GM21529 (cell line): ENCODE measurements around the gene PDE8A.
"Not testable (repeated sequence)": the region's sequence is repeated elsewhere in the genome, so short reads cannot be mapped to it uniquely, and the experiment has no call there.

Experiments used
- ATAC-seq: cut with Tn5 transposase; IDR thresholded peaks from one replicate; pipeline ENCODE4 v1.9.1; 2021; ENCODE audit not compliant: unreplicated experiment

The PDE8A gene

GRCh38 chr15:84987949-84988624, 6.4 kb downstream of the PDE8A start:
- peak; percentile 61 for ATAC-seq

- no peak for ATAC-seq
These were observed 7.4 kb downstream of the PDE8A start for GRCh38 chr15:84988909-84989644.

DNA sequence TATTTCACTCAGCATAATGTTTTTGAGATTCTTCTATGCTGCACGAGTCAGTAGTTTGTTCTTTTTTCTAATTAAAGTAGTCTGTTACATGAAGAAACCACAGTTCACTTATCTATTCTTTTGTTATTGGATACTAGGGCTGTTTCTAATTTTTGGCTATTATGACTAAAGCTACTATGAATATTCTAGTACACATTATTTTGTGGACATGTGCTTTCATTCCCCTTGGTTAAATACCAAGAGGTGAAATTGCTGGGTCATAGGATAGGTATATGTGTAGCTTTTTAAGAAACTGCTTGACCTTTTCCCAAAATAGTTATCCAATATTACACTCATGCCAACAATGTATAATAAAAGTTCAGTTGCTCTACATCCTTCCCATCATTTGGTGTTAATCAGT, 8.9 kb downstream of the PDE8A start:
- no peak for ATAC-seq

DNA sequence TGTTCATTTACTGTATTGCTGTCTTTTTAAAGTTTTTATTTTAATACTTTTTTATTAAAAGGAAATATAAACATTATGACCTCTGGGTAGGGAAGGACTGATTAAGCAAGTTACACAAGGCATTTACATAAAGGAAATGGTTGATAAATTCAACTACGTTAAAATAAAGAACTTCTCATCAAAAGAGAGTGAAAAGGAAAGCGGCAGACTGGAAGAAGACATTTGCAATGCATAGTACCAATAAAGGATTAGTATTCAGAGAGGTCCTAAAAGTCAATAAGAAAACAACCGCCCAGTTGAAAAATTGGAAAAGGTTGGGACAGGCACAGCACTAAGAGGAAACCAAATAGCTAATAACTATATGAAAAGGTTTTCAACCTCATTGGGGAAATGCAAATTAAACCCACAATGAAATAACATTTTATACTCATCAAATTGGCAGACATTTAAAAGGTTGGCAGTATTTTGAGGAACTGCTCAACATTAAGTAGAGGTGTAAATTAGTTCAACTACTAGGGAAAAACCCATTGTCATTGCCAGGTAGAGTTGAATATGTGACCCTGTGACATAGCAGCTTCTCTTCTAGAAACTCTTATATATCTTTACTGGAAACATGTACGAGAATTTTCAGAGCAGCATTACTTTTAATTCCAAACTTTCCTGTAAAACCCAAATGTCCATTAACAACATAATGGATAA, 9.5 kb downstream of the PDE8A start:
- no peak for ATAC-seq

DNA sequence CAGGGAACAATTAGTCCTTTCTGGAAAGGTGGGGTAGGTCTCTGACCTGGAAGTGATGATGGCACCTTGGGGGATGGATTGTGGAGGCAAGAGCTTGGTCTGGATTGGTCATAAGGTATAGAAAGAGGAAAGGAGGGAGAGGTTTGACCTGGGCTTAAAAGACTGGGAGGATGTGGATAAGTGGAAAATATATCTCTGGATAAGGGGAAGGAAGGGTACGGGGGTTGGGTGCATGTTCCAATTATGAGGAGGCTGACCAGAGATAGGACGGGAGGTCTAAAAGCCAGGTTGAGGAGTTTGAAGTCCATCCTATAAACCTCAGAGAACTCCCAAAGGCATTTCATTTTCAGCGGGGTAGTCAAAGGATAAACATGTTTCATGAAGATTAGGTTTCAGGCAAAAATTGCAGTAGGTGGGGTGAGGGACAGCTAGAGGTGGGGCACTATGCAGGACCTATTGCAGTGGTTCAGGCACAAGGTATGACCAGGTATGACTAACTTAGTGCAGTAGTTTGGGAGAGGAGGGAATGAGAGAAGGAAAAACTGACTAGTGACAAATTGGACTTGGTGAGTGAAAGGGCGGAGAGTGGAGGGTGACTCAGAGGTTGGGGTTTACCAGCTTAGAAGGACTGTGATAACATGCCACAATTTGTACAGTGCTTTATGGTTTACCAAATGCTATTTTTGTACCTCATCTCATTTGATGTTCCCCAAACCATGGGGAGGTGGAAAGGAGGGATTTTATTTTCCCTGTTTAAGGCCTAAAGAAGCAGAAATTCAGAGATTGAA, 10.7 kb downstream of the PDE8A start:
- no peak for ATAC-seq

DNA sequence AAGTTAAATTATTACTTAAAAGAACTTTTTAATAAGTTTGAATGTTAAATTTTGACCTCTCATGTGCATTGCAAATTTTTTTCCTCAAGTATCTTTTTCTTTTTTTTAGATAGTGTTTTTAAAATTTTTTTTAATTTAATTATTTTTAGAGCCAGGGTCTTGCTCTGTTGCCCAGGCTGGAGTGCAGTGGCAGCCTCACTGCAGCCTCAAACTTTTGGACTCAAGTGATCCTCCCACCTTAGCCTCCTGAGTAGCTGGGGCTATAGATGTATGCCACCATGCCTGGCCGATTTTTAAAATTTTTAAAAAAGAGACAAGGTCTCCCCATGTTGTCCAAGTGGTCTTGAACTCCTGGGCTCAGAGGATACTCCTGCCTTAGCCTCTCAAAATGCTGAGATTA, 14.4 kb downstream of the PDE8A start:
- no peak for ATAC-seq

DNA sequence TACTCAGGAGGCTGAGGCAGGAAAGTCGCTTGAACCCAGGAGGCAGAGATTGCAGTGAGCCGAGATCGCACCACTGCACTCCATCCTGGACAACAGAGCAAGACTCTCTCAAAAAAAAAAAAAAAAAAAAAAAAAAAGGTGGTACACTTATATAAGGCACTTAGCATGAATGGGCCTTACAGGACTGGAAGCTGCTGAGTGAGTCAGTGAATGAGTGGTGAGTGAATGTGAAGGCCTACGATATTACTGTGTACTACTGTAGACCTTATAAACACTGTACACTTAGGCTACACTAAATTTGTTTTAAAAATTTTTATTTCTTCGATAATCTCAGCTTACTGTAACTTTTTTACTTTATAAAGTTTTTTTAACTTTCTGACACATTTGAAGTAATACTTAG, 15.1 kb downstream of the PDE8A start:
- not testable (repeated sequence) for ATAC-seq

DNA sequence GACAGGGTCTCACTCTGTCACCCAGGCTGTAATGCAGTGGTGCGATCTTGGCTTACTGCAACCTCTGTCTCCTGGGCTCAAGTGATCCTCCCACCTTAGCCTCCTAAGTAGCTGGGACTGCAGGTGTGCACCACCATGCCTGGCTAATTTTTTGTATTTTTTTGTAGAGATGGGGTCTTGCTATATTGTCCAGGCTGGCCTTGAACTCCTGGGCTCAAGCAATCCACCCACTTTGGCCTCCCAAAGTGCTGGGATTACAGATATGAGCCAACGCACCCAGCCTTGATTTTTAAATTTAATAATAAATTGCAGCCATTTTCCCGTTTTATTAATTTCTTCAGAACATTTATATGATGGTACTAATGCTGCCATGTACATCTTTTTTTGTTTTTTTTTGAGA, 15.6 kb downstream of the PDE8A start:
- not testable (repeated sequence) for ATAC-seq

DNA sequence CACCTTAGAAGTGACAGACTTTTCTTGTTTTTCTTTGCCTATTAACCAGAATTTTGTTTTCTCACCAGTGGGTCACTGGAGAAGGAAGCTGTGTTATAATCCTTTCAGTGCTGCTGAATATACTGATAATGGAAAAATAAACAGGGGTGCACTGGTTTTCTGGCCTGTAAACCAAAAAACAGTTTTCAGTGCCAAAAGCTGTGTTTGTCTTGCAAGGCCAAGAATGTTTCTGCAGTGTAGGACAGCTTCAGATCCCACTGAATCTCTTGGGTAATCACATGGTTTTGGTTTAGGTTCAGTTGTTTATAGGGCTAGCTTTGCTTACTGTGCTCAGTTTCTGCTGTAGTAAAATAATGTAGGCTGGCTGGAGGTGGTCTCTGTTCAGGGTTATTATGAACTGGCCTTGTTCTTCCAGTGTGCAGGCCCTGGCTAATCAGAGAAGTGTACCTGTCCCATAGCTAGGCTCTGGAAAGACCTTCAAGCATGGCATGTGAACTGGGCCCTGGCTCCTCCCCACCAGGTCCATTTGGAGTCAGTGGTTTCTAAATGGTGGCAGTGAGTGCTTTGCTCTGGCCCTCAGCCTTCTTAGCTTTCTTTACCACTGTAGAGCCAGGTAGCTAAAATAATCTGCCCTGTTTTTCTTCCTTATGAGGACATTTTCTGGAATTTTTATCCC, 18.7 kb downstream of the PDE8A start:
- ATAC-seq: no peak

DNA sequence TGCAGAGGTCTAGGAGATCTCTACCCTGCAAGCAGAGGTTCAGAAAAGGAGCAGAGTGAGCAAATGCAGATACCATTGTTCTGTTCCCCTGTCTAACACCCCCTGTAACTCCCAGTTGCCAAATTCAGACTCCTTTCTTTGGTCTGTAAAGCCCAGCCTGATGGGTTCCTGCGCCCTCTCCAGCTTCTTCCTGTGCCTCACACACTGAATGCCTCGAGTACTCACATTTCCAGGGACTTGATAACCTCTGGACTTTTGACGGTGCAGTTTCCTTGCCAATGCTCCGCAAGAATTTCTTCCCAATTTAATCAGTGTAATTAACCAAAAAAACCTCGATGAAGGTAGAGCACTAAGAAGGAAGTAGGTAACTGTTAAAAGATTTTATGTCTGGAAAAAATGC, 19.3 kb downstream of the PDE8A start:
- no peak for ATAC-seq

DNA sequence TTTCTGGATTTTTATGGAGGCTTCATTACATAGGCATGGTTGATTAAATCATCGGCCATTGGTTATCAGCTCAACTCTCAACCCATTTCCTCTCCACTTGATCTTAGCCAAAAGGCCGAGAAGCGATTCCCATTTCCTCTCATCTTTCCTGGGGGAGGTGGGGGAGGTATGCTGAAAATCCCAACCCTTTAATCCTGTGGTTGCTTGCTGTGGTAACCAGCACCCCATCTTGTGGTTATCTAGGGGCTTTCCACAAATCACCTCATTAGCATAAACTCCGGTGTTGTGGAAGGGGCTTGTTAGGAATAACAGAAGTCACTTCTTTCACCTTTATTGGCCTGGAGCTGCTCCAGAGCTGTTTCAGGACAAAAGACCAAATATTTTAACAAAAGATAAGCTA, 20.9 kb downstream of the PDE8A start:
- ATAC-seq: no peak

DNA sequence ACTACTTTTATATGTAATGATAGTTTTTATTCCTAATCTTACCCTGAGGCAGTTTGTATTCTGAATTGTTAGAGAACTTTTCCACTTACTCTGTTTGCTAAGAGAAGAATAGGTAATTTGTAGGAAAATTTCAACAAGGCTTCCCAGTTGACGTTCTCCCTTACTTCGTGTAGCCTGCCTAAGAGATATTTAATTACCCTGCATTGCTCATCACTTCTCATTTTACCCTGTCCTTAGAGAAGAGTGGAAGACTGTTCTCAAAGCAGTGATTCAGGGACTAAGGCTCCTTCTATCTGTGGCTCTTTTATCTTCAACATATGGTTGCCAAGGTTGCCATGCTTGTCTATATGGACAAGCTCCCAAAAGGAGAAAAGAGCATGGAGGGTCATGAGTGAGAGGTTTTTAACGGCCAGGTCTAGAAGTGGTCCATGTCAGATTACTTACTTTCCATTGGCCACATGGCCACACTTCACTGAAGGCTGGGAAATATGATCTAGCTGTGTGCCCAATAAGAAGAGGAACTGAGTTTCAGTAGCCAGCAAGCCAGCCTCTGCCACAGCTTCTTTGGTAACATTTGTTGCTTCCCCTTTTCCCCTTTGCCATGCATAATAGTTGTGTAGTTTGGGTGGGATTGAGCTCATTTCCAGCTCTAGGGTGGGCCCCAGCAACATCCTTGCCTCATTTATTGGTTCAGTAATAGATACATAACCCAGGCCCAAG, 22.1 kb downstream of the PDE8A start:
- no peak for ATAC-seq

- ATAC-seq: no peak
These were observed 22.9 kb downstream of the PDE8A start for GRCh38 chr15:85004550-85004949.

- no peak for ATAC-seq
These were observed 23.7 kb downstream of the PDE8A start for GRCh38 chr15:85005319-85005718.

DNA sequence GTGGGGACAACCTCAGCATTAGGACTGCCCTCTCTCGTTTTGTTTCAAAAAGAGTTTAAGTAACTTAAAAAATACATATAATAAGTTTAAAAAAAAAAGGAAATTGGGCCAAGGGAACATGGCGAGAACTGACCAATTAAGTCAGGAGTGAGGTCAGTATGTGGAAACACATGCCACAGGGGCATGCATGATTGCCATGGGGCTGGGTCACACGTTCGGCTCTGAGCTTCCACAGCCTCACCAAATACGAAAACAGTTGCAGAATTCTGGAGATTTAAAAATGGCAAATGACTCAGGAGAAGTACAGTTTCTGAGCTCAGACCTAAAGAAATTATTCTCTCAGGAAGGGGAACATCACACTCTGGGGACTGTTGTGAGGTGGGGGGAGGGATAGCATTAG, 24.1 kb downstream of the PDE8A start:
- ATAC-seq: no peak

GRCh38 chr15:85006201-85006600, 24.5 kb downstream of the PDE8A start:
- ATAC-seq: no peak

GRCh38 chr15:85006655-85007054, 25.0 kb downstream of the PDE8A start:
- ATAC-seq: no peak

DNA sequence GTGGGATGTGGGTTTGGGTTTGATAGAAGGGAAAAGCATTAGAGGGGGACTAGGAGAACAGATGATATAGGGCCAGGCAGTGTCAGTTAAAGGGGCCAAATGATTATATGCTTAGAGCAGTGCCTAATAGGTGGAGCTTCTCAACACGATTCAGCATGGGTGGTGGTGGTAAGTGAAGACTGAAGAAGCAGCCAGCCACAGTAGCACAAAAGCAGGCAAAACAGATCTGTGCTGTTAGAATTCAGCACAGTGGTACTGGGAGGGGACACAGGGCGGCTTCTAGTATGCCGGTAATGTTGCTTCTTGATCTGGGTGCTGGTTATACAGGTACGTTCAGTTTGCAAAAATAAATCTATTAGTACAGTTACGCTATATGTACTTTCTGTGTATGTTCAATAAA, 25.5 kb downstream of the PDE8A start:
- ATAC-seq: no peak

GRCh38 chr15:85007741-85008397, 26.2 kb downstream of the PDE8A start:
- no peak for ATAC-seq
